Psoas muscle (tissue), 8 donors: ENCODE data around the gene PHAF1. TPM values are rescaled to one million over a fixed set of nuclear protein-coding genes. Genes with fewer than 3 reads are reported as not detected.
A peak's percentile ranks its signal among the peaks of the same experiment; 100 is the strongest.

Source experiments
- ATAC-seq, 4 donors: fragments of 200-7000 bp; cut with Tn5 transposase; one replicate each; pipeline ENCODE4 v1.9.1; 2020; ENCODE audit warnings: moderate library complexity in 3 of 4, mild to moderate bottlenecking in 2 of 4
- DNase-seq, 2 donors: peaks; one replicate each; pipeline ENCODE4 v3.0.0-alpha.2; 2020
- H3K27ac ChIP-seq: fragments of 200-600 bp; one replicate; pipeline ENCODE4 v1.8.0; 2022
- H3K27me3 ChIP-seq, 3 donors: fragments of 200-600 bp in 1 of 3; one replicate each; pipeline versions ENCODE4 v1.6.1 to v1.8.0; 2013 to 2022; ENCODE audit warnings: low read length in 2 of 3, mild to moderate bottlenecking in 2 of 3, moderate library complexity in 1 of 3; ENCODE audit not compliant: insufficient read depth in 3 of 3
- H3K36me3 ChIP-seq, 2 donors: fragments of 200-600 bp in 1 of 2; one replicate each; pipeline versions ENCODE4 v1.6.1 to v1.8.0; 2013 to 2022; ENCODE audit warnings: low read depth in 1 of 2, mild to moderate bottlenecking in 1 of 2, moderate library complexity in 1 of 2; ENCODE audit not compliant: insufficient read depth in 1 of 2
- H3K4me1 ChIP-seq: fragments of 200-600 bp; one replicate; pipeline ENCODE4 v1.8.0; 2022
- H3K4me3 ChIP-seq: fragments of 200-600 bp; one replicate; pipeline ENCODE4 v1.8.0; 2022; ENCODE audit warnings: mild to moderate bottlenecking
- H3K9me3 ChIP-seq: fragments of 200-600 bp; one replicate; pipeline ENCODE4 v1.8.0; 2022
- WGBS, 3 donors: extraction: QIAGEN DNeasy Blood & Tissue Kit; methylation state at CpG; one replicate each; pipeline versions ENCODE4 v1.1.6 to v1.1.7; 2013; 5-methylcytosine and 5-hydroxymethylcytosine counted together
- intact Hi-C, 2 donors: fragments of 100-400 bp; cut with DNase I; formaldehyde crosslinking; loops; one replicate each; pipeline versions ENCODE4 v1.11.0 to v1.14.2; 2022
- long read RNA-seq, 2 donors: library from polyadenylated mRNA; unstranded; transcript quantifications; one replicate each; pipeline ENCODE4 v2.0.0, GENCODE V29; 2021
- polyA plus RNA-seq, 3 donors: library from polyadenylated mRNA; stranded (reverse); fragments of 200-250 nt; gene quantifications; one replicate each; pipeline ENCODE4 v1.2.3, GENCODE V29; 2013
- total RNA-seq, 4 donors: library from RNA; stranded (reverse); fragmentation: NEBNext Ultra II Directional in 2 of 4; extraction: Animal tissue kit (Norgen Biotek cat#: 25700) in 2 of 4; gene quantifications; one replicate each; pipeline versions ENCODE4 v1.2.1 to v1.2.4, GENCODE V29; 2021 to 2023
- TF ChIP-seq, protein P1 (sequence below): fragments of 200-600 bp; IDR thresholded peaks from one replicate; pipeline ENCODE4 v1.8.0; 2022; ENCODE audit warnings: antibody characterized with exemption
- donor health status: healthy with polysubstance abuse.
- donor health status: DM: no; HTN: no; CAD: no; lungs with moderate emphysema.
- donor health status: Bipolar disorder and iron deficiency.
- donor health status: healthy.
- donor health status: DM: yes; HTN: yes; CAD: no.
- donor health status: DM: no; HTN: no; CAD: no.
- donor health status: DM: no; HTN: no; CAD: no.
- donor health status: DM: yes; HTN: yes; CAD: no.

PHAF1 gene
- total RNA-seq = 10 to 100 TPM; 12.2 to 19.5 (median 15.5) TPM
- polyA plus RNA-seq = 10 to 100 TPM; 12.3 to 60.4 (median 12.4) TPM
- long read RNA-seq, donor 1, partial matches to known transcripts = 1 of 8 reads
- long read RNA-seq, donor 1, other reads (novel, unspliced or antisense) = 5 of 8 reads
- long read RNA-seq, donor 2, transcript C16orf70-208 (17 exons, 1,353 nt) = major isoform, 14 of 34 reads
- long read RNA-seq, donor 2, partial matches to known transcripts = 4 of 34 reads
- long read RNA-seq, donor 2, other reads (novel, unspliced or antisense) = 15 of 34 reads

DNA sequence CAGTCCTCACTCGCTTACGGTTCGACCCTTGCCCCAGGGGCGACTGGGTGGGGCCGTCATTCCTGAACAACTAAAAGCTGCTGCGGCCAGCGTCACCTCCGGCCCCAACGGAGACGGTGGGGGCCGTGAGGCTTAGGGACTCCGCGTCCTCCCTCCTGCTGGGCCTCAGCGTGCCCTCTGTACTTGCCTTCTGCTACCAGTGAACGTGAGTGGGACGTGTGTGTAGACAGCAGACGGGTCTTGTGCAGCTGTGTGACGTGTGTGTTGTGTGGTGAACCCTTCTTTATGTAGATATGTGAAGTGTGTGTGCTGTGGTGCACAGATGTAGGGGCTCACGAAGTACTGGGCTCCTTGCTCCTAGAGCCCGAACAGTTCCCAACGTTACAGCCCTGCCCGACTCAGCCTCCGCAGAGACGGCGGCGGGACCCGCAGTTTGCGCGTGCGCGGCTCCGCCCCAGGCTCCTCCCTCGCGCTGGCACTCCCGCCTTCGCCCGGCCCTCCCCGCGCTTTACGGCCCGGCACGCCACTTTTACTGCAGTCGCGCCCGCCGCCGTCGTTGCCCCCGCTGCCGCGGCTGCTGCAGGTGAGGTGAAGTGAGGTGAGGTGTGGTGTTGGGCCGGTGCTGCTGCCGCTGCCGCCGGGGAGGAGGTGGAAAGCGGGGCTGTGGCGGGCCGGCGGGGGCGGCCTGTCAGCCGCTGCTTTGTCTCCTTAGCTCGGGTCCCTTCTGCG, at the start of gene PHAF1:
PHAF1 (plus strand) TSS at position 535 of the 729 bp plus-strand sequence. CDS start 235 bp downstream, outside the sequence.
- Histone ChIP-seq H3K36me3 (peaks cover 0 to 9% of the 10 kb centered on the region in 2 donors), H3K27me3 (no peaks in the 10 kb centered on the region), H3K9me3 (no peaks in the 10 kb centered on the region), H3K4me3 (peak within 1 kb of the TSS; percentile 99), H3K27ac (peak within 1 kb of the TSS; percentile 81), H3K4me1 (peaks cover 25% of the 10 kb centered on the region)
- WGBS, 3 donors = 1 to 3% (median 2%) methylated on average over 41 to 63 of the region's 63 CpGs
- intact Hi-C loops = loop anchor here in 1 of 2 donors (10.0 kb wide), 1 partner anchor 95 kb away; no protein-coding TSS in a partner anchor
- TF ChIP-seq, protein P1, sequence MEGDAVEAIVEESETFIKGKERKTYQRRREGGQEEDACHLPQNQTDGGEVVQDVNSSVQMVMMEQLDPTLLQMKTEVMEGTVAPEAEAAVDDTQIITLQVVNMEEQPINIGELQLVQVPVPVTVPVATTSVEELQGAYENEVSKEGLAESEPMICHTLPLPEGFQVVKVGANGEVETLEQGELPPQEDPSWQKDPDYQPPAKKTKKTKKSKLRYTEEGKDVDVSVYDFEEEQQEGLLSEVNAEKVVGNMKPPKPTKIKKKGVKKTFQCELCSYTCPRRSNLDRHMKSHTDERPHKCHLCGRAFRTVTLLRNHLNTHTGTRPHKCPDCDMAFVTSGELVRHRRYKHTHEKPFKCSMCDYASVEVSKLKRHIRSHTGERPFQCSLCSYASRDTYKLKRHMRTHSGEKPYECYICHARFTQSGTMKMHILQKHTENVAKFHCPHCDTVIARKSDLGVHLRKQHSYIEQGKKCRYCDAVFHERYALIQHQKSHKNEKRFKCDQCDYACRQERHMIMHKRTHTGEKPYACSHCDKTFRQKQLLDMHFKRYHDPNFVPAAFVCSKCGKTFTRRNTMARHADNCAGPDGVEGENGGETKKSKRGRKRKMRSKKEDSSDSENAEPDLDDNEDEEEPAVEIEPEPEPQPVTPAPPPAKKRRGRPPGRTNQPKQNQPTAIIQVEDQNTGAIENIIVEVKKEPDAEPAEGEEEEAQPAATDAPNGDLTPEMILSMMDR = no peak
- DNase-seq (peak; percentile 93 to 96), ATAC-seq (peak; percentile 97)

- no peaks in the 10 kb centered on the region for H3K27me3 ChIP-seq
- no peak overlapping the region for H3K4me3 ChIP-seq
- 52 to 59% (median 59%) methylated on average over 2 of the region's 2 CpGs for WGBS, 3 donors
- no peaks in the 10 kb centered on the region for H3K9me3 ChIP-seq
- H3K27ac ChIP-seq = no peak overlapping the region
- H3K4me1 ChIP-seq = no peaks in the 10 kb centered on the region
- peaks cover 3 to 15% of the 10 kb centered on the region in 2 donors for H3K36me3 ChIP-seq
- no peak for DNase-seq
- TF ChIP-seq, protein P1 = no peak
- intact Hi-C loops = no loop called here
- ATAC-seq = no peak
Observed at GRCh38 chr16:67063008-67063407, 46.7 kb upstream of the PHAF1 start.

DNA sequence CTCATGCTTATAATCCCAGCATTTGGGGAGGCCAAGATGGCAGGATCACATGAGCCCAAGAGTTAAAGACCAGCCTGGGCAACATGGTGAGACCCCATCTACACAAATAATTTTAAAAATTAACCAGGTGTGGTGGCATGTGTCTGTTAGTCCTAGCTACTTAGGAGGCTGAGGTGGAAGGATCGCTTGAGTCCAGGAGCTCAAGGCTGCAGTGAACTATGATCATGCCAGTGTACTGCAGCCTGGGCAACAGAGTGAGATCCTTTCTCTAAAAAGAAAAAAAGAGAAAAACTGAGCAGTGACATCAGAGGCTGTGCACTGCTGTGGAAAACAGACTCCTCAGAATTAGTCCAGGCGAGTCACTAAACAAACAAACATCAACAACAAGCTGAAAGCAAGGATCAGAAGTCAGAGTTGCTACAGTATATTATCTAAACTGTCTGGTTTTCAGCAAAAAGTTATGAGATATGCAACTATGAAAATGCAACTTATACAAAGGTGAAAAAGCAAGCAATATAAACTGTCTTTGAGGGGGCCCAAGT, 41.5 kb upstream of the PHAF1 start:
- Histone ChIP-seq H3K36me3 (peaks cover 6 to 38% of the 10 kb centered on the region in 2 donors), H3K27me3 (no peaks in the 10 kb centered on the region), H3K4me1 (no peaks in the 10 kb centered on the region), H3K9me3 (no peaks in the 10 kb centered on the region), H3K27ac (no peak overlapping the region), H3K4me3 (no peak overlapping the region)
- no peak for ATAC-seq
- DNase-seq = no peak
- TF ChIP-seq, protein P1 = no peak
- WGBS, 3 donors = 97 to 99% (median 98%) methylated on average over 2 of the region's 2 CpGs
- intact Hi-C loops = no loop called here

- H3K4me1 ChIP-seq = no peaks in the 10 kb centered on the region
- no peak overlapping the region for H3K27ac ChIP-seq
- ATAC-seq (no peak), DNase-seq (no peak)
- peaks cover 3 to 57% of the 10 kb centered on the region in 2 donors for H3K36me3 ChIP-seq
- H3K27me3 ChIP-seq = no peaks in the 10 kb centered on the region
- intact Hi-C loops = no loop called here
- TF ChIP-seq, protein P1 = no peak
- WGBS, 3 donors = 78 to 88% (median 79%) methylated on average over 4 of the region's 4 CpGs
- H3K4me3 ChIP-seq = no peak overlapping the region
- H3K9me3 ChIP-seq = no peaks in the 10 kb centered on the region
Observed at GRCh38 chr16:67071476-67072048, 38.2 kb upstream of the PHAF1 start.
